NCI-H2029 (cell line): ENCODE results near the gene SUCLA2.

Experiments
- DNase-seq: peaks from one replicate; lab custom pipeline; 2025; lab: John Stamatoyannopoulos, UW

Gene SUCLA2

GRCh38 chr13:47901441-47901840, 99.6 kb downstream of the SUCLA2 start:
- no peak for DNase-seq

DNA sequence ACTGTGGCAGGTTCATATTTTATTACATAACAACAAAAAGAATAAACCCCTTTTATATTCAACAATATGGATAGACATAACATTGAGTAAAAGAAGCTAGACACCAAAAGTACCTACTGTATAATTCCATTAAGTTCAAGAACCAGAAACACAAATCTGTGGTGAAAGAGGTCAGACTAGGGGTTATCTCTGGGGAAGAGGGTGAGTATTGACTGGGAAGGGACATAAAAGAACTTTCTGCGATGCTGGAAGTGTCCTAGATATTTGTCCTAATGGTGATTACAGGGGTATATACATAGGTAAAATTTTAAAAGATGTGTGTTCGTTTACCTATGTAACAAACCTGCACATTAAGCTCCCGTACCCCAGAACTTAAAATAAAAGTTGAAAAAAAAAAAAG, 103.0 kb downstream of the SUCLA2 start:
- no peak for DNase-seq

DNA sequence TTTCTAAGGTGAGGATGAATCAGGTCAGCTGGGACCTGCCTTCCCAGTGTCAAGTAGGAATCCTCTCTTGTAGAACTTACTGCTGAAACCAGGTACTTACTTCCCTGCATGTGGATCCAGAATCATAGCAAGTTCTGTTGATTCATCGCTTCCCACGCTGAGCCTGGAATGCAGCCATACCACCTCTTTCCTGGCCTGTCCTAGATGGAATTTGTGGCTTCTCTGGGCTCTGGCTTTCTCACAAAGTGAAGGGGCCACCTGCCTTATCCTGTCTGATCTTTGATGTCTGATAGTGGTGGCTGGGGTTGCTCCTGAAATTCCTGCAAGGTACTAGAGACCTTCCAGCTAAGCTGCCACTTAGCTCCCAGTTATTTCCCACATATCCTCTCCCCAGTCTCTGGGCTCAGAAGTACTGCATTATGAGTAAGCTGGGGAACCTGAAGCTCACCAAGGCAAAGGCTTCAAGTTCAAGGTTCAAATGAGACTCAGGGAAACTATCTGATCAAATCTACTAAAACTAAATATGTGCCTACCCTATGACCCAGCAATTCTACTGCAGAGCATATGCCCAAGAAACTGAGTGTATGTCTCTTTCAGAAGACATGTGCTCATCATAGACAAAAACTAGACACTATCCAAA, 103.5 kb downstream of the SUCLA2 start:
- DNase-seq = no peak

DNA sequence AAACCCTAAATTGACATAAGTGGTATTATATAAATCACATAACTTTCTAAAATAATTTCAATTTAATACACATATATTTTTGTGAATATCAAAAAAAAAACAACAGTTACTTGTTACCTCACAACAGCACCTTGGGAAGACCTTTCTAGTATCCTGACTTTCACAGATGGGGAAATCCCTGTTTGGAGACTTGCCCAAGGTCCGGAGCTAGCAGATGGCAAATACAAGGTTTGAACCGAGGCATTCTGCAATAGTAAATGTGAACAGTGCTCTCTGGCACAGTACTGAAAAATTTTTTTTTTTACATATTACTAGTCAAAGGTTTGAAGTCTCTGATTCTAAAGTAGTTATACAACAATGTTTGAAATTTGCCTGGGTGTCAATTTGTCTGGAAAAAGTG, 104.5 kb downstream of the SUCLA2 start:
- no peak for DNase-seq

GRCh38 chr13:47896111-47896510, 105.0 kb downstream of the SUCLA2 start:
- no peak for DNase-seq

- DNase-seq = no peak
These were observed 107.5 kb downstream of the SUCLA2 start for GRCh38 chr13:47893527-47893926.
